Activated CD4-positive, CD25-positive, alpha-beta regulatory T cell treated with anti-CD3 and anti-CD28 coated beads, Interleukin-2, amount 50 U/mL, for 72 hours (primary cell): Measurements from ENCODE around the gene SCUBE1.

ENCODE experiments used
- DNase-seq: peaks from one replicate; pipeline ENCODE4 v3.0.0; 2021

SCUBE1 gene

GRCh38 chr22:43325176-43325575 is 18.0 kb downstream of the SCUBE1 start:
- no peak for DNase-seq

- DNase-seq, result no peak
These were observed 21.9 kb downstream of the SCUBE1 start for GRCh38 chr22:43320943-43321900.

- no peak for DNase-seq
These were observed 23.3 kb downstream of the SCUBE1 start for GRCh38 chr22:43319661-43320486.

DNA sequence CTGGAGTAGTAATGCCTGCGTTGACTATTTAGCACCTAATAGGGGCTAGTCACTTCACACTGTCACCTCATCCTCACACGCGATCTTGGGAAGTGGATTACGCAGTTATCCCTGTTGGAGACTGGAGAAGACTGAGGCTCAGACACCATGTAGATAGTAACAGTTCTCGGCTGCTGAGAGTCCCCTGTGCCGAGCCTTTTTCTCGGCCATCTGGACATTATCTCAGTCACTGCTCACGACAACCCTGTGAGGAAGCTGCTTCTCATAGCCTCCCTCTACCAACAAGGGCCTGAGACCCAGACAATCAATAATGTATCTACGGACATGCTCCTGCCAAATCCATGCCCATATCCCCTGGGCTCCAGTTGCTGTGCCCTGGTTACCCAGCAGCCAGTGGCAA is 25.9 kb downstream of the SCUBE1 start:
- no peak for DNase-seq

DNA sequence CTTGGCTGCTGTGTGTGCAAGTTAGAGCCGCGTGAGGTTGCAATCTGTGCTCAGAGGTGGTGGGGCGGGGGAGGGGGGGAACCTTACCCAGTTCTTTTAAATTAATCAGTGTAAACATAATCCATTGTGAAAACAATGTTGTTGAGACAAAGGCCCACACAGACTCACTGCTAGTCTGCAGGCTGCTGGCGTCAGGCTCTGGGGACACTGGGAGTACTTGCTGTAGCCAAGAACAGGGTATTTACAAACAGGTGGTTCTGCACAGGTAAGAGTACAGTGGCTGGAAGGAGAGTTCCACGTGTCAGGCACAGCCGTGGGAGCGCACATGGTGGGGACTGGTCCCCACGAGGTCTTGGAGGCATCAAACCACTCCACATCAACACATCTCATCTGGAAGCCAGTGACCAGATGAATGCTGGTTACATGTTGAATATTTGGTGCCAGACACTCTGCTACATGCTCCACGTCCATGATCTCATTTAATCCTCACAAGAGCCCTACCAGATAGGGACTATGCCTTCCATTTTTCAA is 27.4 kb downstream of the SCUBE1 start:
- DNase-seq, result no peak

DNA sequence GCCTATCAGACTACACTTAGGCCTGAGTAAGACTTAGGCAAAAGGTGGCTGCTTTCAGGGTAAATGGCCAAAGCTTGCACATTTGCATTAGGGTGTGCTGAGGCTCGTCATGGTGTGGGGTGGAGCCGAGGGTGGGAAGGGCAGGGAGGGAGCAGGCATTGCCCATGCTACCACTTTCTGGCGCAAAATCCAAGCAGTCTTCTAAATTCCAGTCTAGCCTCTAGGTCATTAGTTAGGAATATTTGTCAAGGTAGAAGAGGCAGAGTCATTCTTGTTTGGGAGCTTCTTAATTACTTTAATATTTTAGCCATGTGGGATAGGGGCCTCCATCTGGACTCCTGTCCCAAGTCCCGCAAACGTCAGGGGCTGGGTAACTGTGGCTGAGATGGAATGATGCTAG is 28.6 kb downstream of the SCUBE1 start:
- no peak for DNase-seq

- DNase-seq, result no peak
These were observed 29.2 kb downstream of the SCUBE1 start for GRCh38 chr22:43313890-43314474.

GRCh38 chr22:43313244-43313889 is 29.8 kb downstream of the SCUBE1 start:
- no peak for DNase-seq

GRCh38 chr22:43312608-43313007 is 30.6 kb downstream of the SCUBE1 start:
- DNase-seq, result no peak

- no peak for DNase-seq
These were observed 32.4 kb downstream of the SCUBE1 start for GRCh38 chr22:43310798-43311197.

DNA sequence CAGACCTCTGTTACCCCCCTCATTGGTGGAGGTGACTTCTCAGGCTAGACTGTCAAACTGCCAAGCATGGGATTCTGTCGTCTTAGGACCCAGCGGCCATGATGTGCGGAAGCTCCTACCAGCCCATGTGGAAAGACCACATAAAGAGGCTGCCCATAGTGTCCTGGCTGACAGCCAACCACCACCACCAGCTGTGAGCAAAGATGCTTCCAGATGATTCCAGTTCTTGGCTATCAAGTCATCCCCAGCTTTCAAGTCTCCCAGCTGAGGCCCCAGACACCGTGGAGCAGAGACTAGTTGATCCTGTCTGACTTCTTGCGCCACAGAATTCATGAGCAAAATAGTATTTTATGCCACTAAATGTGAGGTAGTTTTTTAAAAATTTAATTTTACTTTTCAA is 32.9 kb downstream of the SCUBE1 start:
- DNase-seq, result no peak

- DNase-seq, result no peak
These were observed 34.3 kb downstream of the SCUBE1 start for GRCh38 chr22:43308836-43309235.

DNA sequence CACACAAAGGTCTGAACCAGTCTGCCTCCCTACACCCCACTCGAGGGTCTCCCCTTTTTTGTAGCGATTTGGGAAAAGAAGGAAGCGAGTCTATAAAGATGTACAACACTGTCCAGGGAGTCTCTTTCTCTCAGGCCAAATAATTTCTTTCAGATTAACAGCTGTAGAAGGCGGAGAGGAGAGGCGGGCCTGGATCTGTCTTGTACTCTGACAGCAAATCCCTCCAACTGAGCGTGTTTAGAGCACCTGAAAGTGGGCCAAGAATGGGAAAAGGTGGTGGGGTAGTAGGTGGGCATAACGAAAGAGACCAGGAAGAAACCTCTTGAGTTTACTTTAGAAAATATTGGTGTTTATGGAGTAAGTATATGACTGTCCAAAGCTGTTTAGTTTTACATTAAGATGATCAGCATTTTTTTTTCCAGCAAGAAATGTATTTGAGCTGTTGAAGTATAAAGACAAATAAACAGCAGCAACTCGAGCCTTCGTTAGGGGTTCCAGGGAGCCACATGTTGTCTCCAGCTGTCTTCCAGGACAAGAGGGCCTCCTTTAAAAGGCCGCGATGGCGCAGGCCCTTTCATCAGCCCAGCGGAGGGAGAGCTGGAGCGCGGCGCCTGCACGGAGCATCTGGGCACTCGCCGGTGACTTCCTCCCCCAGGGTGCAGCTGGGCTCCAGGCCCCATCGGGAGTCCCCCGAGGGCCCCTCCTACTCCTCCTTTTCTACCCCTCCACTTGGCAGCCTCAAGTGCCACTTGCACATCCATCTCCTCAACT is 34.9 kb downstream of the SCUBE1 start:
- no peak for DNase-seq

- no peak for DNase-seq
These were observed 37.4 kb downstream of the SCUBE1 start for GRCh38 chr22:43305806-43306205.

GRCh38 chr22:43304831-43305590 is 38.2 kb downstream of the SCUBE1 start:
- DNase-seq, result no peak

GRCh38 chr22:43303751-43304150 is 39.4 kb downstream of the SCUBE1 start:
- no peak for DNase-seq

GRCh38 chr22:43303166-43303565 is 40.0 kb downstream of the SCUBE1 start:
- DNase-seq, result no peak

- no peak for DNase-seq
These were observed 40.6 kb downstream of the SCUBE1 start for GRCh38 chr22:43302531-43303041.

- DNase-seq, result no peak
These were observed 41.3 kb downstream of the SCUBE1 start for GRCh38 chr22:43301866-43302265.

DNA sequence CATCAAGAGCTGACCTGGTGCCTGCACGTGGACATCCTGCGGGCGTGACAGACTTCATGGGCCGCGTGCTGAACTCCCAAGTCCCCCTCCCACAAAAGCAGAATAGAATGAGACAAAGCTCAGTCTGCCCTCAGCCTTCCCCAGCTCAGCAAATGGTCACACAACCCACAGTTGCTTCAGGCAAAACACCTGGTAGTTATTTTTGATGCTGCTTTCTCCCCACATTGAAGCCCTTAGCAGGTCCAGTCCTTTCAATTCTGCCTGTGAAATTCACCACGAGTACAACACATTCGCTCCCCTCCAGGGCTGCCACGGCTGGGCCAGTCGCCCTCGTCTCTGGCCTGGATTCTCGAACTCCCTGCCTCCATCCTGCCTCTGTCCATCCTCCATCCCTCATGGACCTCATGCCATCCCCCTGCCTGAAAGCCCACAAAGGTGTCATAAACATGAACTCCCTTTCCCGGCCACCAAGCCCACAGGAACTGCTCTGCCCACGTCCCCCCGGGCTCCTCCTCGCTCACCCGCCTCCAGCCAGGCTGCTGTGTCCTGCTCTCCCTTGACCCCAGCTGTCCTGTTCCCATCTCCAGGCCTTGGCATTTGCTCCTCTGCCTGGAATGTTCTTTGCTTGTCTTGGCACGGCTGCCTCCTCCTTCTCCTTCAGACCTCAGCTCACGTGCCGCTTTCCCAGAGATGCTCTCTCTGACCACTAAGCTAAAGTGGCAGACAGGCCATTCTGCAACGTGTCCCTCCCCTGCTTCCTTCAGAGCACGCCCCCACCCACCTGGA is 42.1 kb downstream of the SCUBE1 start:
- no peak for DNase-seq
